ENCODE data around the gene DNMT1. TPM values are rescaled to one million over a fixed set of nuclear protein-coding genes. Genes with fewer than 3 reads are reported as not detected.

DNMT1 gene
- total RNA-seq, 5 donors from 2014 or later (not counting 1 experiment from before 2014, with no cell fraction given) = 199 to 245 (median 235) TPM

GRCh38 chr19:10158485-10158884 lies 36.3 kb downstream of the DNMT1 start:
- Mint-ChIP-seq H3K4me1 (no peaks in the 10 kb centered on the region), H3K27me3 (no peaks in the 10 kb centered on the region), H3K9me3 (no peaks in the 10 kb centered on the region), H3K36me3 (peaks cover 63% of the 10 kb centered on the region), H3K4me3 (no peak overlapping the region), H3K27ac (no peak overlapping the region)
- WGBS (ENCODE audit: insufficient coverage) = 95% methylated on average over 11 of the region's 11 CpGs
- no peaks in the 10 kb centered on the region for H3K4me1 ChIP-seq (ENCODE audit: control insufficient read depth in 1 of 2, extremely low read depth in 1 of 2, insufficient read depth in 2 of 2, low read length in 2 of 2)
- CTCF ChIA-PET = no interaction called here
- H3K27ac ChIP-seq (ENCODE audit: low read length) = no peak overlapping the region
- ATAC-seq (replicated peaks in 1 of 4) (no peak), DNase-seq (no peak)
- POLR2A ChIA-PET = no interaction called here
- no peak overlapping the region for H3K4me3 ChIP-seq (ENCODE audit: control insufficient read depth in 1 of 2, extremely low read depth in 1 of 2, low read length in 1 of 2)
- peaks cover 42 to 94% of the 10 kb centered on the region in 2 donors for H3K36me3 ChIP-seq (ENCODE audit: control insufficient read depth in 2 of 2, extremely low read depth in 1 of 2, insufficient read depth in 1 of 2, low read length in 1 of 2)
- H3K9me3 ChIP-seq = no peaks in the 10 kb centered on the region
- H3K27me3 ChIP-seq (replicated peaks in 1 of 2; ENCODE audit: control insufficient read depth in 2 of 2, extremely low read depth in 1 of 2, insufficient read depth in 2 of 2, low read length in 1 of 2) = no peaks in the 10 kb centered on the region

GRCh38 chr19:10158071-10158470 lies 36.7 kb downstream of the DNMT1 start:
- POLR2A ChIA-PET = no interaction called here

GRCh38 chr19:10155839-10156238 lies 38.9 kb downstream of the DNMT1 start:
- H3K27ac Mint-ChIP-seq = no peak overlapping the region
- 92% methylated on average over 4 of the region's 4 CpGs for WGBS (ENCODE audit: insufficient coverage)
- H3K4me1 ChIP-seq (ENCODE audit: control insufficient read depth in 1 of 2, extremely low read depth in 1 of 2, insufficient read depth in 2 of 2, low read length in 2 of 2) = no peaks in the 10 kb centered on the region
- DNase-seq (no peak), ATAC-seq (replicated peaks in 1 of 4) (no peak)
- peaks cover 40 to 89% of the 10 kb centered on the region in 2 donors for H3K36me3 ChIP-seq (ENCODE audit: control insufficient read depth in 2 of 2, extremely low read depth in 1 of 2, insufficient read depth in 1 of 2, low read length in 1 of 2)
- POLR2A ChIA-PET = no interaction called here
- CTCF ChIA-PET = no interaction called here
- peaks cover 63% of the 10 kb centered on the region for H3K36me3 Mint-ChIP-seq
- no peaks in the 10 kb centered on the region for H3K27me3 Mint-ChIP-seq
- no peaks in the 10 kb centered on the region for H3K4me1 Mint-ChIP-seq
- no peaks in the 10 kb centered on the region for H3K9me3 Mint-ChIP-seq
- H3K9me3 ChIP-seq = no peaks in the 10 kb centered on the region
- no peak overlapping the region for H3K4me3 ChIP-seq (ENCODE audit: control insufficient read depth in 1 of 2, extremely low read depth in 1 of 2, low read length in 1 of 2)
- H3K27ac ChIP-seq (ENCODE audit: low read length) = no peak overlapping the region
- no peaks in the 10 kb centered on the region for H3K27me3 ChIP-seq (replicated peaks in 1 of 2; ENCODE audit: control insufficient read depth in 2 of 2, extremely low read depth in 1 of 2, insufficient read depth in 2 of 2, low read length in 1 of 2)
- no peak overlapping the region for H3K4me3 Mint-ChIP-seq

More at GRCh38 chr19:10158071-10158470, 36.7 kb downstream of the DNMT1 start:
- CTCF ChIA-PET = no interaction called here
- Histone ChIP-seq H3K9me3 (no peaks in the 10 kb centered on the region), H3K36me3 (ENCODE audit: control insufficient read depth in 2 of 2, extremely low read depth in 1 of 2, insufficient read depth in 1 of 2, low read length in 1 of 2) (peaks cover 38 to 89% of the 10 kb centered on the region in 2 donors), H3K4me1 (ENCODE audit: control insufficient read depth in 1 of 2, extremely low read depth in 1 of 2, insufficient read depth in 2 of 2, low read length in 2 of 2) (no peaks in the 10 kb centered on the region), H3K27me3 (replicated peaks in 1 of 2; ENCODE audit: control insufficient read depth in 2 of 2, extremely low read depth in 1 of 2, insufficient read depth in 2 of 2, low read length in 1 of 2) (no peaks in the 10 kb centered on the region), H3K27ac (ENCODE audit: low read length) (no peak overlapping the region), H3K4me3 (ENCODE audit: control insufficient read depth in 1 of 2, extremely low read depth in 1 of 2, low read length in 1 of 2) (no peak overlapping the region)
- Mint-ChIP-seq H3K9me3 (no peaks in the 10 kb centered on the region), H3K27ac (peak overlapping the region in 1 of 2 donors; percentile 58), H3K36me3 (peaks cover 61% of the 10 kb centered on the region), H3K4me1 (no peaks in the 10 kb centered on the region), H3K27me3 (no peaks in the 10 kb centered on the region), H3K4me3 (no peak overlapping the region)
- no peak for DNase-seq
- ATAC-seq (replicated peaks in 1 of 4) = no peak
- WGBS (ENCODE audit: insufficient coverage) = 90% methylated on average over 1 of the region's 8 CpGs

- Histone ChIP-seq H3K4me1 (ENCODE audit: control insufficient read depth in 1 of 2, extremely low read depth in 1 of 2, insufficient read depth in 2 of 2, low read length in 2 of 2) (no peaks in the 10 kb centered on the region), H3K27me3 (replicated peaks in 1 of 2; ENCODE audit: control insufficient read depth in 2 of 2, extremely low read depth in 1 of 2, insufficient read depth in 2 of 2, low read length in 1 of 2) (no peaks in the 10 kb centered on the region), H3K4me3 (ENCODE audit: control insufficient read depth in 1 of 2, extremely low read depth in 1 of 2, low read length in 1 of 2) (no peak overlapping the region), H3K36me3 (ENCODE audit: control insufficient read depth in 2 of 2, extremely low read depth in 1 of 2, insufficient read depth in 1 of 2, low read length in 1 of 2) (peaks cover 21 to 80% of the 10 kb centered on the region in 2 donors), H3K9me3 (no peaks in the 10 kb centered on the region), H3K27ac (ENCODE audit: low read length) (no peak overlapping the region)
- Mint-ChIP-seq H3K4me1 (no peaks in the 10 kb centered on the region), H3K27ac (no peak overlapping the region), H3K36me3 (peaks cover 57% of the 10 kb centered on the region), H3K27me3 (no peaks in the 10 kb centered on the region), H3K9me3 (no peaks in the 10 kb centered on the region), H3K4me3 (no peak overlapping the region)
- WGBS (ENCODE audit: insufficient coverage) = 100% methylated on average over 1 of the region's 3 CpGs
- ATAC-seq (replicated peaks in 1 of 4) = no peak
- CTCF ChIA-PET = no interaction called here
- DNase-seq = no peak
- POLR2A ChIA-PET = no interaction called here
These were observed 42.7 kb downstream of the DNMT1 start for GRCh38 chr19:10152100-10152499.

- Mint-ChIP-seq H3K4me3 (no peak overlapping the region), H3K36me3 (peaks cover 54% of the 10 kb centered on the region), H3K27ac (peak overlapping the region in 1 of 2 donors; percentile 64), H3K9me3 (no peaks in the 10 kb centered on the region), H3K4me1 (peaks cover 0 to under 1% (median 0%) of the 10 kb centered on the region in 3 donors), H3K27me3 (no peaks in the 10 kb centered on the region)
- no peaks in the 10 kb centered on the region for H3K4me1 ChIP-seq (ENCODE audit: control insufficient read depth in 1 of 2, extremely low read depth in 1 of 2, insufficient read depth in 2 of 2, low read length in 2 of 2)
- H3K36me3 ChIP-seq (ENCODE audit: control insufficient read depth in 2 of 2, extremely low read depth in 1 of 2, insufficient read depth in 1 of 2, low read length in 1 of 2) = peaks cover 21 to 82% of the 10 kb centered on the region in 2 donors
- ChIA-PET CTCF (no interaction called here), POLR2A (no interaction called here)
- H3K9me3 ChIP-seq = no peaks in the 10 kb centered on the region
- no peak for ATAC-seq (replicated peaks in 1 of 4)
- no peak overlapping the region for H3K27ac ChIP-seq (ENCODE audit: low read length)
- H3K27me3 ChIP-seq (replicated peaks in 1 of 2; ENCODE audit: control insufficient read depth in 2 of 2, extremely low read depth in 1 of 2, insufficient read depth in 2 of 2, low read length in 1 of 2) = no peaks in the 10 kb centered on the region
- 100% methylated on average over 3 of the region's 5 CpGs for WGBS (ENCODE audit: insufficient coverage)
- no peak overlapping the region for H3K4me3 ChIP-seq (ENCODE audit: control insufficient read depth in 1 of 2, extremely low read depth in 1 of 2, low read length in 1 of 2)
- no peak for DNase-seq
These were observed 43.2 kb downstream of the DNMT1 start for GRCh38 chr19:10151521-10151920.

GRCh38 chr19:10149427-10149826 lies 45.3 kb downstream of the DNMT1 start:
- ATAC-seq (replicated peaks in 1 of 4) = no peak
- H3K27me3 Mint-ChIP-seq = no peaks in the 10 kb centered on the region
- POLR2A ChIA-PET = interaction anchor here in 1 of 2 donors (0.5 kb wide), 1 partner anchor 13 kb away, joined by 3 read pairs; no protein-coding TSS in a partner anchor
- H3K27ac Mint-ChIP-seq = no peak overlapping the region
- no peak overlapping the region for H3K27ac ChIP-seq (ENCODE audit: low read length)
- peaks cover 0 to 9% of the 10 kb centered on the region in 2 experiments for H3K4me1 ChIP-seq (ENCODE audit: control insufficient read depth in 1 of 2, extremely low read depth in 1 of 2, insufficient read depth in 2 of 2, low read length in 2 of 2)
- WGBS (ENCODE audit: insufficient coverage) = 98% methylated on average over 11 of the region's 12 CpGs
- peaks cover 55% of the 10 kb centered on the region for H3K36me3 Mint-ChIP-seq
- H3K9me3 ChIP-seq = no peaks in the 10 kb centered on the region
- DNase-seq = no peak
- CTCF ChIA-PET = no interaction called here
- H3K4me1 Mint-ChIP-seq = peaks cover 3 to 14% (median 10%) of the 10 kb centered on the region in 3 donors
- no peaks in the 10 kb centered on the region for H3K27me3 ChIP-seq (replicated peaks in 1 of 2; ENCODE audit: control insufficient read depth in 2 of 2, extremely low read depth in 1 of 2, insufficient read depth in 2 of 2, low read length in 1 of 2)
- no peak overlapping the region for H3K4me3 ChIP-seq (ENCODE audit: control insufficient read depth in 1 of 2, extremely low read depth in 1 of 2, low read length in 1 of 2)
- H3K4me3 Mint-ChIP-seq = no peak overlapping the region
- H3K9me3 Mint-ChIP-seq = no peaks in the 10 kb centered on the region
- H3K36me3 ChIP-seq (ENCODE audit: control insufficient read depth in 2 of 2, extremely low read depth in 1 of 2, insufficient read depth in 1 of 2, low read length in 1 of 2) = peaks cover 19 to 81% of the 10 kb centered on the region in 2 donors

- ChIA-PET POLR2A (no interaction called here), CTCF (interaction anchor here in 1 of 2 donors (0.6 kb wide), 1 partner anchor 40 kb away, joined by 9 read pairs; no protein-coding TSS in a partner anchor)
- no peaks in the 10 kb centered on the region for H3K27me3 Mint-ChIP-seq
- Histone ChIP-seq H3K4me3 (ENCODE audit: control insufficient read depth in 1 of 2, extremely low read depth in 1 of 2, low read length in 1 of 2) (no peak overlapping the region), H3K27me3 (replicated peaks in 1 of 2; ENCODE audit: control insufficient read depth in 2 of 2, extremely low read depth in 1 of 2, insufficient read depth in 2 of 2, low read length in 1 of 2) (no peaks in the 10 kb centered on the region), H3K9me3 (no peaks in the 10 kb centered on the region), H3K36me3 (ENCODE audit: control insufficient read depth in 2 of 2, extremely low read depth in 1 of 2, insufficient read depth in 1 of 2, low read length in 1 of 2) (peaks cover 17 to 83% of the 10 kb centered on the region in 2 donors), H3K4me1 (ENCODE audit: control insufficient read depth in 1 of 2, extremely low read depth in 1 of 2, insufficient read depth in 2 of 2, low read length in 2 of 2) (peaks cover 21 to 41% of the 10 kb centered on the region in 2 experiments), H3K27ac (ENCODE audit: low read length) (no peak overlapping the region)
- peak overlapping the region; percentile 100 for H3K27ac Mint-ChIP-seq
- ATAC-seq (replicated peaks in 1 of 4) (no peak), DNase-seq (no peak)
- peaks cover 35 to 44% (median 39%) of the 10 kb centered on the region in 3 donors for H3K4me1 Mint-ChIP-seq
- no peaks in the 10 kb centered on the region for H3K9me3 Mint-ChIP-seq
- no peak overlapping the region for H3K4me3 Mint-ChIP-seq
- H3K36me3 Mint-ChIP-seq = peaks cover 50% of the 10 kb centered on the region
- WGBS (ENCODE audit: insufficient coverage) = 97% methylated on average over 10 of the region's 14 CpGs
These were observed 48.6 kb downstream of the DNMT1 start for GRCh38 chr19:10146142-10146541.
